ENCODE measurements around the gene CD302.
"Not testable (repeated sequence)": the region's sequence is repeated elsewhere in the genome, so short reads cannot be mapped to it uniquely, and the experiment has no call there.

Gene CD302

GRCh38 chr2:159795841-159796690 is 1.9 kb downstream of the CD302 start:
- Histone ChIP-seq H3K27ac (ENCODE audit: low read length) (no peak overlapping the region), H3K4me3 (ENCODE audit: low read length) (no peak overlapping the region), H3K27me3 (ENCODE audit: control insufficient read depth, insufficient read depth, low read length) (peaks cover 11% of the 10 kb centered on the region), H3K4me1 (ENCODE audit: control insufficient read depth, insufficient read depth, low read length) (peaks cover 2% of the 10 kb centered on the region; the same call in 1 of the 2 replicates), H3K9me3 (ENCODE audit: control insufficient read depth, insufficient read depth, low read length) (no peaks in the 10 kb centered on the region), H3K36me3 (ENCODE audit: control insufficient read depth, insufficient read depth, low read length) (no peaks in the 10 kb centered on the region)
- no CpG with 5 or more reads among the region's 7 CpGs for WGBS (ENCODE audit: insufficient coverage, insufficient read length)
- no peak for DNase-seq (ENCODE audit: low read depth, low spot score)

GRCh38 chr2:159793326-159793725 is 4.7 kb downstream of the CD302 start:
- peaks cover 9% of the 10 kb centered on the region for H3K27me3 ChIP-seq (ENCODE audit: control insufficient read depth, insufficient read depth, low read length)
- DNase-seq (ENCODE audit: low read depth, low spot score), result no peak
- H3K4me1 ChIP-seq (ENCODE audit: control insufficient read depth, insufficient read depth, low read length), result peaks cover 2% of the 10 kb centered on the region; the same call in 1 of the 2 replicates
- H3K36me3 ChIP-seq (ENCODE audit: control insufficient read depth, insufficient read depth, low read length), result no peaks in the 10 kb centered on the region
- no CpG with 5 or more reads among the region's 1 CpG for WGBS (ENCODE audit: insufficient coverage, insufficient read length)
- no peak overlapping the region for H3K4me3 ChIP-seq (ENCODE audit: low read length)
- H3K27ac ChIP-seq (ENCODE audit: low read length), result no peak overlapping the region
- H3K9me3 ChIP-seq (ENCODE audit: control insufficient read depth, insufficient read depth, low read length), result no peaks in the 10 kb centered on the region

- Histone ChIP-seq H3K4me3 (ENCODE audit: low read length) (no peak overlapping the region), H3K27me3 (ENCODE audit: control insufficient read depth, insufficient read depth, low read length) (peaks cover 6% of the 10 kb centered on the region), H3K4me1 (ENCODE audit: control insufficient read depth, insufficient read depth, low read length) (peaks cover 2% of the 10 kb centered on the region; the same call in 1 of the 2 replicates), H3K36me3 (ENCODE audit: control insufficient read depth, insufficient read depth, low read length) (no peaks in the 10 kb centered on the region), H3K27ac (ENCODE audit: low read length) (no peak overlapping the region), H3K9me3 (ENCODE audit: control insufficient read depth, insufficient read depth, low read length) (no peaks in the 10 kb centered on the region)
- DNase-seq (ENCODE audit: low read depth, low spot score), result no peak
- no CpG with 5 or more reads among the region's 4 CpGs for WGBS (ENCODE audit: insufficient coverage, insufficient read length)
Observed at GRCh38 chr2:159792599-159792998, 5.4 kb downstream of the CD302 start.

- peaks cover 4% of the 10 kb centered on the region; the same call in 1 of the 2 replicates for H3K27me3 ChIP-seq (ENCODE audit: control insufficient read depth, insufficient read depth, low read length)
- H3K27ac ChIP-seq (ENCODE audit: low read length), result no peak overlapping the region
- H3K9me3 ChIP-seq (ENCODE audit: control insufficient read depth, insufficient read depth, low read length), result no peaks in the 10 kb centered on the region
- no peak for DNase-seq (ENCODE audit: low read depth, low spot score)
- WGBS (ENCODE audit: insufficient coverage, insufficient read length), result no CpG with 5 or more reads among the region's 1 CpG
- H3K4me1 ChIP-seq (ENCODE audit: control insufficient read depth, insufficient read depth, low read length), result peaks cover 2% of the 10 kb centered on the region; the same call in 1 of the 2 replicates
- no peak overlapping the region for H3K4me3 ChIP-seq (ENCODE audit: low read length)
- no peaks in the 10 kb centered on the region for H3K36me3 ChIP-seq (ENCODE audit: control insufficient read depth, insufficient read depth, low read length)
Observed at GRCh38 chr2:159792036-159792435, 6.0 kb downstream of the CD302 start.

DNA sequence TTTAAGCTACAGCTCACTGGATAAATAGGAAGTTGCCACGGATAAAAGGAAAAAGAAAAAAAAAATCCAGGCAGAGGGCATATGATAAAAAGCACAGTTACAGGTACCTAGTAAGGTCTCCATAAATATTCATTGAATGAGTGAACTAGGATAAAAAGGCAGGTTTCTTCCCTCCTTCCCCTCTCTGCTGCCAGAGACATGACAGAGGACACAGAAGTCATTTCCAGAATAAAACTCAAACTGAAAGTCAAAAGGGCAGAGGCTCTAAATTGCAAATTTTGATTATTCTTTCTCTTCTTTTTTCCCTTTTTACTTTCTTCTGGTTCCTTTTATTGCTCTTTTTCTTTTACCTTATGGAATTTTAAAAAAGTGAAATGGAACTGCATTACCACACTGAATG is 7.7 kb downstream of the CD302 start:
- Histone ChIP-seq H3K27me3 (ENCODE audit: control insufficient read depth, insufficient read depth, low read length) (no peaks in the 10 kb centered on the region), H3K36me3 (ENCODE audit: control insufficient read depth, insufficient read depth, low read length) (no peaks in the 10 kb centered on the region), H3K9me3 (ENCODE audit: control insufficient read depth, insufficient read depth, low read length) (no peaks in the 10 kb centered on the region), H3K4me1 (ENCODE audit: control insufficient read depth, insufficient read depth, low read length) (peaks cover 1% of the 10 kb centered on the region; the same call in 1 of the 2 replicates), H3K4me3 (ENCODE audit: low read length) (no peak overlapping the region), H3K27ac (ENCODE audit: low read length) (no peak overlapping the region)
- DNase-seq (ENCODE audit: low read depth, low spot score), result no peak
- WGBS (ENCODE audit: insufficient coverage, insufficient read length), result no CpG with 5 or more reads among the region's 1 CpG

DNA sequence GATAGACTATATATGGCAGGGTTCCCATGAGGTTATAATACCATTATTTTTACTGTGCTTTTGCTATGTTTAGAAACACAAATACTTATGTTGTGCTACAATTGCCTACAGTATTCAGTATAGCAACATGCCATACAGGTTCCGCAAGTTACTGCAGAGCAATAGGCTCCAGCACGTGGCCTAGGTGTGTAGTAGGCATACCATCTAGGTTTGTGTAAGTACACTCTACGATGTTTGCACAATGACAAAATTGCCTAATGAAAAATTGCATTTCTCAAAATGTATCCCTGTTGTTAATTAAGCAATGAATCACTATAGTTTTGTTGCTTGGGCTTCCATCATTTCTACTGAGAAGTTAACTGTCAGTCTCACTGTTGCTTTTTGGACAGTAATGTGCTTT is 9.8 kb downstream of the CD302 start:
- no peak overlapping the region for H3K27ac ChIP-seq (ENCODE audit: low read length)
- no CpG with 5 or more reads among the region's 3 CpGs for WGBS (ENCODE audit: insufficient coverage, insufficient read length)
- peaks cover 1% of the 10 kb centered on the region; the same call in 1 of the 2 replicates for H3K4me1 ChIP-seq (ENCODE audit: control insufficient read depth, insufficient read depth, low read length)
- no peaks in the 10 kb centered on the region for H3K9me3 ChIP-seq (ENCODE audit: control insufficient read depth, insufficient read depth, low read length)
- no peaks in the 10 kb centered on the region for H3K36me3 ChIP-seq (ENCODE audit: control insufficient read depth, insufficient read depth, low read length)
- no peak for DNase-seq (ENCODE audit: low read depth, low spot score)
- H3K27me3 ChIP-seq (ENCODE audit: control insufficient read depth, insufficient read depth, low read length), result no peaks in the 10 kb centered on the region
- no peak overlapping the region for H3K4me3 ChIP-seq (ENCODE audit: low read length)

- not testable (repeated sequence) for H3K4me3 ChIP-seq (ENCODE audit: low read length); H3K27me3 ChIP-seq (ENCODE audit: control insufficient read depth, insufficient read depth, low read length); H3K4me1 ChIP-seq (ENCODE audit: control insufficient read depth, insufficient read depth, low read length); H3K9me3 ChIP-seq (ENCODE audit: control insufficient read depth, insufficient read depth, low read length); H3K27ac ChIP-seq (ENCODE audit: low read length); H3K36me3 ChIP-seq (ENCODE audit: control insufficient read depth, insufficient read depth, low read length); DNase-seq (ENCODE audit: low read depth, low spot score)
- WGBS (ENCODE audit: insufficient coverage, insufficient read length), result no CpG with 5 or more reads among the region's 6 CpGs
Observed at GRCh38 chr2:159787647-159788046, 10.4 kb downstream of the CD302 start.

GRCh38 chr2:159786938-159787337 is 11.1 kb downstream of the CD302 start:
- Histone ChIP-seq H3K4me3 (ENCODE audit: low read length) (no peak overlapping the region), H3K4me1 (ENCODE audit: control insufficient read depth, insufficient read depth, low read length) (peaks cover 1% of the 10 kb centered on the region; the same call in 1 of the 2 replicates), H3K9me3 (ENCODE audit: control insufficient read depth, insufficient read depth, low read length) (no peaks in the 10 kb centered on the region), H3K27me3 (ENCODE audit: control insufficient read depth, insufficient read depth, low read length) (no peaks in the 10 kb centered on the region), H3K36me3 (ENCODE audit: control insufficient read depth, insufficient read depth, low read length) (no peaks in the 10 kb centered on the region), H3K27ac (ENCODE audit: low read length) (no peak overlapping the region)
- WGBS (ENCODE audit: insufficient coverage, insufficient read length), result no CpG with 5 or more reads among the region's 2 CpGs
- no peak for DNase-seq (ENCODE audit: low read depth, low spot score)

DNA sequence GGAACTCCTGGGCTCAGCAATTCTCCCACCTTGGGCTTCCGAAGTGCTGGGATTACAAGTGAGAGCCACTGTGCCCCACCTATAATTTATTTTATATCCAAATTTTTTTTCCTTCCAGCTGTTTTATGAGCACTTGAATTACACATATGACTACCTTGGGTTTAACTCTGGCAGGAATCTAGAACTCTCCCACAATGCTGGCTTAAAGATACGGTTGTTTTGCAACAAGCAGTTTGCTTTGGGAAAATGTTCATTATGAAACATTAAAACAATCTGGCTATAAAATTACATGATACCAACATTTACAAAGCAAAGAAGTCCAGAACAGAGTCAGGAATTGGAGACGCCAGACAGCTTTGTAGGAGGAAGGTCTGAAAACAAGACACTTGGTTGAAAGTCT is 12.8 kb downstream of the CD302 start:
- Histone ChIP-seq H3K9me3 (ENCODE audit: control insufficient read depth, insufficient read depth, low read length) (no peaks in the 10 kb centered on the region), H3K27ac (ENCODE audit: low read length) (no peak overlapping the region), H3K27me3 (ENCODE audit: control insufficient read depth, insufficient read depth, low read length) (no peaks in the 10 kb centered on the region), H3K4me1 (ENCODE audit: control insufficient read depth, insufficient read depth, low read length) (peaks cover 1% of the 10 kb centered on the region; the same call in 1 of the 2 replicates), H3K4me3 (ENCODE audit: low read length) (no peak overlapping the region), H3K36me3 (ENCODE audit: control insufficient read depth, insufficient read depth, low read length) (no peaks in the 10 kb centered on the region)
- WGBS (ENCODE audit: insufficient coverage, insufficient read length), result no CpG with 5 or more reads among the region's 3 CpGs
- DNase-seq (ENCODE audit: low read depth, low spot score), result no peak

GRCh38 chr2:159784744-159785143 is 13.3 kb downstream of the CD302 start:
- H3K27ac ChIP-seq (ENCODE audit: low read length); H3K36me3 ChIP-seq (ENCODE audit: control insufficient read depth, insufficient read depth, low read length); H3K27me3 ChIP-seq (ENCODE audit: control insufficient read depth, insufficient read depth, low read length); H3K4me3 ChIP-seq (ENCODE audit: low read length); H3K9me3 ChIP-seq (ENCODE audit: control insufficient read depth, insufficient read depth, low read length); DNase-seq (ENCODE audit: low read depth, low spot score); H3K4me1 ChIP-seq (ENCODE audit: control insufficient read depth, insufficient read depth, low read length): not testable (repeated sequence)
- no CpG with 5 or more reads among the region's 6 CpGs for WGBS (ENCODE audit: insufficient coverage, insufficient read length)

- Histone ChIP-seq H3K4me1 (ENCODE audit: control insufficient read depth, insufficient read depth, low read length) (peaks cover 1% of the 10 kb centered on the region; the same call in 1 of the 2 replicates), H3K27ac (ENCODE audit: low read length) (no peak overlapping the region), H3K4me3 (ENCODE audit: low read length) (no peak overlapping the region), H3K27me3 (ENCODE audit: control insufficient read depth, insufficient read depth, low read length) (no peaks in the 10 kb centered on the region), H3K9me3 (ENCODE audit: control insufficient read depth, insufficient read depth, low read length) (no peaks in the 10 kb centered on the region), H3K36me3 (ENCODE audit: control insufficient read depth, insufficient read depth, low read length) (no peaks in the 10 kb centered on the region)
- DNase-seq (ENCODE audit: low read depth, low spot score), result no peak
- no CpG with 5 or more reads among the region's 1 CpG for WGBS (ENCODE audit: insufficient coverage, insufficient read length)
Observed at GRCh38 chr2:159783556-159783955, 14.5 kb downstream of the CD302 start.

All from iPS DF 6.9 (cell line).